ENCODE measurements around the gene CCDC152.

- TF ChIP-seq CTCF (IDR thresholded peaks at IDR 0.05 in 4 of 5, conservative IDR thresholded peaks at IDR 0.05 in 1 of 5) = no peak
- TF ChIP-seq POLR2A (IDR thresholded peaks at IDR 0.05) = no peak
Measured at GRCh38 chr5:42832060-42832459, 75.4 kb downstream of the CCDC152 start.

Data from gastrocnemius medialis (tissue), 4 donors.